ENCODE data around the gene TPPP2.
"Not testable (repeated sequence)": the region's sequence is repeated elsewhere in the genome, so short reads cannot be mapped to it uniquely, and the experiment has no call there.

TPPP2 gene

GRCh38 chr14:21029917-21030316 is at the start of gene TPPP2:
TPPP2 (plus strand) TSS chr14:21030217; CDS start chr14:21030582, 365 bp downstream.
- no peak for FAIRE-seq

DNA sequence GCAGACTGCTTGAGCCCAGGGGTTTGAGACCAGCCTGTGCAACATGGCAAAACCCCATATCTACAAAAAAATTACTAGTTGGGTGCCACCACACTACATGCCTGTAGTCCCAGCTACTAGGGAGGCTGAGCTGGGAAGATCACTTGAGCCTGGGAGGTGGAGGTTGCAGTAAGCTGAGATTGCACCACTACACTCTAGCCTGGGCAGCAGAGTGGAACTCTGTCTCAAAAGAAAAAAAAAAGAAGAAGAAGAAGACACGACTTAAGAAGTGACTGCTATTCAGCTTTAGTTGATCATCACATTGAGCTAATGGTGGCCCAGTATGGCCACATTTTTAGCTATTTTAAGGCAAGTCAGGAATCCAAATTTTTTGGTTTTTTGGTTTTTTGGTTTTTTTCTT is 49.1 kb upstream of the TPPP2 start:
- no peak for FAIRE-seq

GRCh38 chr14:20982646-20983369 is 47.2 kb upstream of the TPPP2 start:
- no peak for FAIRE-seq

DNA sequence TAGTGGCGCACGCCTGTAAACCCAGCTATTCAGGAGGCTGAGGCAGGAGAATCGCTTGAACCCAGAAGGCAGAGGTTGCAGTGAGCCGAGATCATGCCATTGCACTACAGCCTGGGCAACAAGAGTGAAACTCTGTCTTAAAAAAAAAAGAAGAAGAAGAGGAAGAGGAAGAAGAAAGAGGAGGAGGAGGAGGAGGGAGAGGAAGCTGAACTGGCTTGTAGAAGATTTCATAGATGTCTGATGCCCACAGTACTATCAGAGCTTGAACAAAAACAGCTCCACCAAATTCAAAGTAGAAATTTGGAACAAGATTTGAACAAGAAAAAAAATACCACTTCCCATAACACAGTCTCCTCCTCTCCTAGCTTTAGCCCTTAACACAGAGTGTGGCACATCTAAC is 44.4 kb upstream of the TPPP2 start:
- not testable (repeated sequence) for FAIRE-seq

DNA sequence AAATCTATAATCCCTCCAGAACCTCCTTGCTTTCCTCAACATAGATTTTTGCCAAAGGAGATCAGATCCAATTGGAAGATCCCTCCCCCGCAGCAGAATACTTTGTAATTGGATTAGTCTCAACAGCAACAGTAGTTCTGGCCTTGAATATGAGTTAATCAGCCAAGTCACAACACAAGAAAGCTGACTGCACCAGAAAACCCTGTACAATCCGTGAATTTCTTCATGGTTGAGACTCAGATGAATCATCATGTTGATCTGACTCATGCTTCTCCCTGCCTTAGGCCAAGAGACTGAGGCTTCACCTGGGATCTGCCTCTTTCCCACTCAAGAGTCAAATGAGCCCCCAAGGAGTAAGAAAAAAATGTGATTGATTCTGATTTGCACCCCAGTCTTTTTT is 43.2 kb upstream of the TPPP2 start:
- no peak for FAIRE-seq

DNA sequence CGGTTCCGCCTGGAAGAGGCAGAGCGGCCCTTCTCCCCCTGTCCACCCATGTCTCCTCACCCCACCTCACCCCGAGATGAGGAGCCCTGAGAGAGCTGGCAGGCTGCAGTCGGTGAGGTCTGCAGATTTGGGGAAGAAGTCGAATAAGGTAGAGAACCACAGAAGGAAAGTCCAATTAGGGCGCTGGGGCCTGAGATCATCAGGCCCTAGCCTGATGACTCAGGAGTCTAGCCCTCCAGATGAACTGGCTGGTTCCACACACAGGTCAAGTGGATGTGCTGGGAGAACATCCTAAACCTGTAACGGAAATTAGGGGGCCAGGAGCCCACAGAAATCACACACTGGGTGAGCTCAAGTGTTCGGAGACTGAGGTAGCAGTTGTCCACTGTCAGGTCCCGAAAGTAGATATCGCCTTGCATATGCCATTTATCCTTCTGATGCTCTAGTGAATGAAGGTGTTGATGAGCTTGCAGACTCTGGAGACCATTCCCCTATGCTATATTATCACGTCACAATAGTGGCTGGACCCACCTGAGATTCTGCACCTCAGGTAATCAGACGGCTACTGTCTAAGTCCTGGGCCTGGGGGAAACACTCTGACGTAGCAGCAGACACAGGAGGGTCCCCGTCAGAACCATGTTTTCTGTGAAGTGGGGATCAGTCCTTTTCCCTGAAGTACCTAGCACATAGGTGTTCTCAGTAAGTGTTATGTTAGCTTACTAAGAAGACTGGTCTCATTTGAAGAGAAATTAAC is 41.1 kb upstream of the TPPP2 start:
- no peak for FAIRE-seq

DNA sequence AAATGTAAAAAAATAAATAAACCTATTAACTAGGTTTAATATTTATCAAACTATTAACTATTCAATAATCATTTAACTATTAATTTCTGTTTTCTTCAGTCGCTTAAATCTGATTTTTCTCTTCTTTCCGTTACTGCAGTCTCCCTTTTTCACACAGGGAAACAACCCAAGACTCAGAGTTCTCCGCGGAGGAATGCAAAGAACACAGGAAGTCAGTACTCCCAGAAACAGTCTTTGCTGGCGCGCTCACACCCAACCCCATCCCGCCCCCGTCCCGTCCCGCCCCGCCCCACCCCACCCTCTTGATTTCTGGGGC is 40.6 kb upstream of the TPPP2 start:
- no peak for FAIRE-seq

DNA sequence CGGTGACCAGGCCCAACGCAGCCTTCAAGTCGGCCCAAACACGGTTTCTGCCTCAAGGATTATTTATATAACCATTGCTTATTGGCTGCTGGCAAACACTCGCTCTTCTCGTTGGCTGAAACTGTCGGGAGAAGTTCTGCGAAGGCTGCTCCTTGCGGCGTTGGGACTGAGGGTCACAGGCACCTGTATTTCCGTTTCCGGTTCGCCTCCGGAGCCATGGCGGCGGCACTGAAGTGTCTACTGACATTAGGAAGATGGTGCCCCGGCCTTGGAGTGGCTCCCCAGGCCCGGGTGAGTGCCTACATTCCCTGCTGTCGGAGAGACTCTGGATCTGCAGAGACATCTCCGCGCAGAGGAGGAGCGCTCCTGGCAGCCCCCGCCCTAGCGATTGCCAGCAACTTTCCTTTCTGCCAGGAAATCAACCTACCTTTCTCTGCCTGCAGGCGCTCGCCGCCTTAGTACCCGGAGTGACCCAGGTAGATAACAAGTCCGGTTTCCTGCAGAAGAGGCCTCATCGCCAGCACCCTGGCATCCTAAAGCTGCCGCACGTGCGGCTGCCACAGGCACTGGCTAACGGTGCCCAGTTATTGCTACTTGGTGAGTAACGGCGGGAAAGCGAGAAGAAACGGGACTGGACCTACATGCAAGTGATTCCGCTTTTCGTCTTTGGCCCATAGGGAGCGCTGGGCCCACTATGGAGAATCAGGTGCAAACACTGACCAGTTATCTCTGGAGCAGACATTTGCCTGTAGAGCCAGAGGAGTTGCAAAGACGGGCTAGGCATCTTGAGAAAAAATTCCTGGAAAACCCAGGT is 40.0 kb upstream of the TPPP2 start, which contains the start of gene METTL17:
Gene METTL17, plus strand, starts transcription at position 194 of the 814 bp plus-strand sequence. Its CDS starts 23 bp downstream, at position 217.
- FAIRE-seq: peak; percentile 64

DNA sequence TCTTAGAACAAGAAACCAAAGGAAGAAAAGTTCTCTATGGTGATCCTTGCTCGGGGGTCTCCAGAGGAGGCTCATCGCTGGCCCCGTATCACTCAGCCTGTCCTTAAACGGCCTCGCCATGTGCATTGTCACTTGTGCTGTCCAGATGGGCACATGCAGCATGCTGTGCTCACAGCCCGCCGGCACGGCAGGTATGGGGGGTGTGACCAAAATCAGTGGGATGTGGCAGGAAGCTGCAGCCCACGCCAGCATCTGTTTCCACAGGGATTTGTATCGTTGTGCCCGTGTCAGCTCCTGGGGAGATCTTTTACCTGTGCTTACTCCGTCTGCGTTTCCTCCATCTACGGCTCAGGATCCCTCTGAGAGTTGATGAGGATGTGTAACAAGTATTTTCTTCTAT is 33.5 kb upstream of the TPPP2 start:
- FAIRE-seq: no peak

DNA sequence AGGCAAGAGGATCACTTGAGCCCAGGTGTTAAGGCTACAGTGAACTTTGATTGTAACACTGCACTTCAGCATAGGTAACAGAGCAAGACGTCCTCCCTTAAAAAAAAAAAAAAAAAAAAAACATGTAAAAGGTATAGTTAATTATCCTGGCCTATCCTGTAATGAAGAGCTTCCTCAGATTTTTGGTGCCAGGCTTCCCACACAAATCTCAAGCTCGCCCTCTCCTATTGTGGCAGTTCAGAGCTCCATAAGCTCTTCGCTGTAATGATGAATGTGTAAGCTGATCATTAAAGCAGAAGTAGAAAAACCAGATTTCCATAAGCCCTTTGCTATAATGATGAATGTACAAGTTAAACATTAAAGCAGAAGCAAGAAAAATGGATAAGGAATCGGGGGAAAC is 32.9 kb upstream of the TPPP2 start:
- FAIRE-seq: no peak

DNA sequence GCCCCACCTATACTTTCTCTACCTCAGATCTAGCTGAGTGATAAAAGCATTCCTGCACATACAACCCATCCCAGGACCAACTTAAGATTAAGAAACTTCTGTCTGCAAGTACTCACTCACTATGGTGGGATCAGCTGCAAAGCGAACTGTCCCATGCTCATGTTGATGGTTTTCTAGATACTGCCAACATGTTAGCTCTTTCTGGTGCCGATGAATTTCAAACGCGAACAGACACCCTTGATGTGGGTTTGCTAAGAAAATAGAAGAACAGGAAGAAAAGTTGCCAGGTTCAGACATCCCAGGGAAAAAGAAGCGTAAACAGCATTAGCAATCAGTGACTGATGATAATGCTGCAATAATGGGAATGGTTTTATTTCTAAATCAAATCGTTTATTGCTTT is 32.5 kb upstream of the TPPP2 start:
- no peak for FAIRE-seq

GRCh38 chr14:20998139-20998538 is 31.9 kb upstream of the TPPP2 start:
- FAIRE-seq: no peak

DNA sequence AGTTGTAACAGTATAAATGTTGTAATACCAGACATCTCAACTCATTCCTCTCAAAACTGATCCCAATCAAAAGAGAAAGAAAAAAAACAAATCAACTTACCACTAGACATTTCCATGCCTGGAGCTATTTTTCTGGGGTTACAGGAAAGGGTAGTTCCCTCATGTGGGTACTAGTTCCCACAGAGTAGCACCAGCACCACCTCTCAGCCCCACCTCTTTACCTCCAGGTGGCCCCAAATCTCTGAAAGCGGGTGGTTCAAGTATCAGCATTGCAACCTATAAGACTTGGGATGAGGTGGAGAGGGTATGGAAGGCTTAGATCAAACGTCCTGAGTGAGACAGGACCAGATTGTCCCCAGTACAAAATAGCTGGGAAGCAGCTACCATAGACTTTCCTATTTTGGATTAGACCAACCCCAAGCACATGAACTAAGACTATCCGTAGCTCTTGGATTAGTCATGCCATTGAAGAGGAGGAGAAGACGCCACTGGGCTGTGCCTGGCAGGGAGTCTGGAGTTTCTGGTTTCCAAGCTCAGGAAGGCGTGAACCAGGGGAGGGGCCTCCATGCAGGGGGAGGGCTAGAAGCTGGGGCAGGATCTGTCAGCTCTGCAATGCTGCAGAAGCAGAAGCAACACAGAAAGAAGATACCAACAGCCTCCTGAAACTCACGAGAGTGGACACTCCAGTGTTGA is 31.2 kb upstream of the TPPP2 start, which contains the start of gene SLC39A2:
Gene SLC39A2, plus strand, starts transcription at position 620 of the 693 bp plus-strand sequence. CDS start 154 bp downstream, outside the sequence.
- no peak for FAIRE-seq

DNA sequence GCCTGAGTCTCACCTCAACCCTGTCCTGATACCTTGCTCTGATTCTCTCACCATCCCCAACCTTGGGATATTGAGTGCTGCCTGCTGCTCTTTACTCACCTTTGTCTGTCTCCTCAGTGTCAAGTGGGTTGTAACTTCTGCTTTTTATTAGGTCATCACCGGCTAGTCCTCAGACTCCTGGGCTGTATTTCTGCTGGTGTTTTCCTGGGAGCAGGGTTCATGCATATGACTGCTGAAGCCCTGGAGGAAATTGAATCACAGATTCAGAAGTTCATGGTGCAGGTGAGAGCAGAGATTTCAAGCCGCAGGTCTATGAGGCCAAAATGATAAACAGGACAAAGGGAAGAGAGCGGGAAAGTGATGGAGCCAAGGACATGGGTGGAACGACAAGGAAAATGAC is 30.4 kb upstream of the TPPP2 start:
- FAIRE-seq: no peak

DNA sequence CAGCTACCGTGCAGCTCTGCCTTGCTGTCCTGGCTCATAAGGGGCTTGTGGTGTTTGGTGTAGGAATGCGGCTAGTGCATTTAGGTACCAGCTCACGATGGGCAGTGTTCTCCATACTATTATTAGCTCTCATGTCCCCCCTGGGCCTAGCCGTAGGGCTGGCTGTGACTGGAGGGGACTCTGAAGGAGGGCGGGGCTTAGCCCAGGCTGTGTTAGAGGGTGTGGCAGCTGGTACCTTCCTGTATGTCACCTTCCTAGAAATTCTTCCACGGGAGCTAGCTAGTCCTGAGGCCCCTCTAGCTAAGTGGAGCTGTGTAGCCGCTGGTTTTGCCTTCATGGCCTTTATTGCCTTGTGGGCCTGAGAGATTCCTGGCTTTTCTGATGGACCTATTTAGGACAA is 28.8 kb upstream of the TPPP2 start:
- FAIRE-seq: no peak

GRCh38 chr14:21003788-21004346 is 26.1 kb upstream of the TPPP2 start:
- no peak for FAIRE-seq

GRCh38 chr14:21009721-21010120 is 20.3 kb upstream of the TPPP2 start:
- not testable (repeated sequence) for FAIRE-seq

DNA sequence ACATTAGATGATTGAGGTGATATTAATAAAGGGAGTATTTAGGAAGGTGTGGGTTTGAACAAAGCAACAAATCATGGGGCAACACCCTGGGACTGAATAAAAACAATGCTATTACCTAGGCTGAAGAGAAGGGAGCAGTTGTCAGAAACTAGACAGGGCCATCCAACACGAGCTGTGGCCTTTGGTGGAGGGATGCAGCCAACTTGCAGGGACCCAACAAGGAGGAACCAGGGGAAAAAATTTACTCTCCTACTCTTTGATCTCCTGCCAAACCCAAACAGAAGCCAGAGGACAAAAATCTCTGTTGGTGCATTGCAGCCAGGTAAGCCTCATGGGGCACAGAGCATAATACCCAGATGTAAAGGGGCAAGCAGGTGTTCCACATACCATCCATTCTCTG is 18.9 kb upstream of the TPPP2 start:
- no peak for FAIRE-seq

DNA sequence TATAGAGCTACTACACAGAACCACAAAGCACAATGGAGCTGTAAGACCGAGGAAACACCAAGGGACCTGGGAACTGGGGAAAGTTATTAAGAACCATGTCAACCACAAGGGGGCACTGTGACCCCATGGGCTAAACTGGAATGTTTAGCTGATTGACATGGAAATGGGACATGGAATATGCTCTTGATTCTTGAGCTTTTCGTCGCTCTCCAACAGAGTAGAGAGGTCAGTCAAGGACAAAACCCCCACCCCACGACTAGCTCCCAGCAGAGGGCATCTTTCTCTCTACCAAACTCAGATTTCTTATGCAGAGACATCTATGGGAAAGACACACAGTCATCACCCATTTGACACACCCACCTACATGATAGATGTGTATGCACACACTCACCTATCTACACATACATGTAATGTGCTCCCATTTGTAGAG is 15.2 kb upstream of the TPPP2 start:
- FAIRE-seq: peak; percentile 63

DNA sequence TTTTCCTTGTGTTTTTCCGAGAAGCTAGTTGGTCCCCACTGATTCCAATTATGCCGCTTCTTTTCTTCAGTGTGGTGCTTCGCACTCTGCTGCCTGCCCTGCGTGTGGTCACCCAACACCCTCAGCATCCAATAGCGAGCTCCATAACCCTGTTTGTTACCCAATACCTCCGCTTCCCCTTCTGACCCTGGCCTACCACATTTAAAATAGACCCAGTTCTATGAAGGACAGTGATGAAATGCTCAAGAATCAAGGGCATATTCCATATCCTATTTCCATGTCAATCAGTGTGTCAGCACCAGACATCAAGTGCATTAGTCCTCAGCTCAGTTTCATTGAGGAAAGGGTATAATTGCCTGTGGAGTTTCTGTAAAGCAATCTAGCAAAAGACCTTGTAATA is 14.7 kb upstream of the TPPP2 start:
- no peak for FAIRE-seq

- no peak for FAIRE-seq
Measured at GRCh38 chr14:21016413-21017190, 13.4 kb upstream of the TPPP2 start.

Measured in TTC549 (cell line).